ENCODE data around the gene ARRDC4. TPM values are rescaled to one million over a fixed set of nuclear protein-coding genes. Genes with fewer than 3 reads are reported as not detected.

The ARRDC4 gene
- total RNA-seq, 1 experiment from 2014 or later = 3.2 TPM

- Histone ChIP-seq H3K9me3 (no peaks in the 10 kb centered on the region), H3K4me3 (ENCODE audit: low read depth, low read length) (no peak overlapping the region), H3K4me1 (peaks cover 2% of the 10 kb centered on the region; the same call in 1 of the 2 replicates), H3K36me3 (ENCODE audit: control insufficient read depth, insufficient read depth, low read length) (no peaks in the 10 kb centered on the region), H3K27me3 (replicated peaks; ENCODE audit: control insufficient read depth, insufficient read depth, low read length) (no peaks in the 10 kb centered on the region)
- no peaks in the 10 kb centered on the region for H3K9me3 Mint-ChIP-seq (ENCODE audit: unreplicated experiment)
- no peaks in the 10 kb centered on the region for H3K27me3 Mint-ChIP-seq (ENCODE audit: insufficient read depth, unreplicated experiment)
- no TSS peak for BruUV-seq (replicated peaks)
- H3K4me1 Mint-ChIP-seq (ENCODE audit: low read depth, unreplicated experiment) = peaks cover under 1% of the 10 kb centered on the region
- intact Hi-C loops (cut with micrococcal nuclease; ENCODE audit: unreplicated experiment) = no loop called here
- no peak for DNase-seq
- H3K36me3 Mint-ChIP-seq (ENCODE audit: insufficient read depth, unreplicated experiment) = peaks cover 8% of the 10 kb centered on the region
- ChIA-PET POLR2A (no interaction called here), CTCF (no interaction called here)
- no peak overlapping the region for H3K4me3 Mint-ChIP-seq (ENCODE audit: unreplicated experiment)
- TF ChIP-seq CTCF (IDR thresholded peaks at IDR 0.05; ENCODE audit: insufficient read depth in 1 of 2, low read depth in 1 of 2, low read length in 1 of 2, severe bottlenecking in 1 of 2, unreplicated experiment in 1 of 2) = no peak
- no peak overlapping the region for H3K27ac Mint-ChIP-seq (ENCODE audit: unreplicated experiment)
Observed at GRCh38 chr15:97972366-97972765, 11.9 kb downstream of the ARRDC4 start.

- Mint-ChIP-seq H3K4me1 (ENCODE audit: low read depth, unreplicated experiment) (peaks cover 7% of the 10 kb centered on the region), H3K27ac (ENCODE audit: unreplicated experiment) (no peak overlapping the region), H3K36me3 (ENCODE audit: insufficient read depth, unreplicated experiment) (peaks cover 5% of the 10 kb centered on the region), H3K4me3 (ENCODE audit: unreplicated experiment) (no peak overlapping the region), H3K27me3 (ENCODE audit: insufficient read depth, unreplicated experiment) (no peaks in the 10 kb centered on the region), H3K9me3 (ENCODE audit: unreplicated experiment) (peaks cover 9% of the 10 kb centered on the region)
- Histone ChIP-seq H3K27me3 (replicated peaks; ENCODE audit: control insufficient read depth, insufficient read depth, low read length) (no peaks in the 10 kb centered on the region), H3K9me3 (no peaks in the 10 kb centered on the region), H3K4me3 (ENCODE audit: low read depth, low read length) (no peak overlapping the region), H3K4me1 (peaks cover 24% of the 10 kb centered on the region), H3K36me3 (ENCODE audit: control insufficient read depth, insufficient read depth, low read length) (no peaks in the 10 kb centered on the region)
- CTCF ChIA-PET = no interaction called here
- no TSS peak for BruUV-seq (replicated peaks)
- no peak for DNase-seq
- TF ChIP-seq CTCF (IDR thresholded peaks at IDR 0.05; ENCODE audit: insufficient read depth in 1 of 2, low read depth in 1 of 2, low read length in 1 of 2, severe bottlenecking in 1 of 2, unreplicated experiment in 1 of 2) = no peak
- POLR2A ChIA-PET = no interaction called here
- intact Hi-C loops (cut with micrococcal nuclease; ENCODE audit: unreplicated experiment) = no loop called here
Observed at GRCh38 chr15:97976129-97976528, 15.6 kb downstream of the ARRDC4 start.

DNA sequence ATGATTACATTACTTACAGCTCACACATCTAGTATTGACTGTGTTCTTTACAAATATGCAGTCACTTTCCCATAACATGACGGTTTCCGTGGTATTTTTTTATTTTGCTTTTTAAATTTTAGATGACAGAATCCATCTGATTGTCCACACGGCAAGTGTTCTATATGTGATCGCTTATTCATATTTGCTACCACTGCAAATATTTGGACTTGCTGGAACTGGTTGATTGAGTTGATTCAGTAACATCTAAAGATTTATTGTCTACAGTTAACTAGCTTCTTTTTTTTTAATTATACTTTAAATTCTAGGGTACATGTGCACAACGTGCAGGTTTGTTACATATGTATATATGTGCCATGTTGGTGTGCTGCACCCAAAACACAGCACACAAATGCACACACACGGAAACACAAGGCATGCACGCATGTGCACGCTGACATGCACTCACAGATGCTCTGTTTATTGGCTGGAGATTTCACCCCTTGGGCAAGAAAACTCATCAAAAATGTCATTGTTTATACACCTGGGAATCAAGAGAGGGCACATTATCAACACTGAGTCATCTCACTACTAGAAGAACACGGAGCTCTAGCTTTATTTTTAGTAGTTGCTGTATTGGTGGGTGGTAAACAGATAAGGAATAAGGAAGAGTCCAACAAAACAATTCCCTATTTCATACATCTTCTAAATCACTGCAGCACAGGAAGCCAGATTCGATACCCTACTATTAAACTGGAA is 16.4 kb downstream of the ARRDC4 start:
- Mint-ChIP-seq H3K27me3 (ENCODE audit: insufficient read depth, unreplicated experiment) (no peaks in the 10 kb centered on the region), H3K9me3 (ENCODE audit: unreplicated experiment) (peaks cover 9% of the 10 kb centered on the region), H3K36me3 (ENCODE audit: insufficient read depth, unreplicated experiment) (no peaks in the 10 kb centered on the region), H3K4me1 (ENCODE audit: low read depth, unreplicated experiment) (peaks cover 7% of the 10 kb centered on the region), H3K4me3 (ENCODE audit: unreplicated experiment) (no peak overlapping the region), H3K27ac (ENCODE audit: unreplicated experiment) (no peak overlapping the region)
- Histone ChIP-seq H3K9me3 (no peaks in the 10 kb centered on the region), H3K36me3 (ENCODE audit: control insufficient read depth, insufficient read depth, low read length) (no peaks in the 10 kb centered on the region), H3K4me3 (ENCODE audit: low read depth, low read length) (no peak overlapping the region), H3K4me1 (peaks cover 24% of the 10 kb centered on the region), H3K27me3 (replicated peaks; ENCODE audit: control insufficient read depth, insufficient read depth, low read length) (no peaks in the 10 kb centered on the region)
- BruUV-seq (replicated peaks) = no TSS peak
- TF ChIP-seq CTCF (IDR thresholded peaks at IDR 0.05; ENCODE audit: insufficient read depth in 1 of 2, low read depth in 1 of 2, low read length in 1 of 2, severe bottlenecking in 1 of 2, unreplicated experiment in 1 of 2) = no peak
- intact Hi-C loops (cut with micrococcal nuclease; ENCODE audit: unreplicated experiment) = no loop called here
- no peak for DNase-seq
- POLR2A ChIA-PET = no interaction called here
- CTCF ChIA-PET = no interaction called here

All from Caco-2 (cell line).